HG03575 (cell line): Measurements from ENCODE around the gene ELFN2.

ENCODE experiments used
- ATAC-seq: cut with Tn5 transposase; IDR thresholded peaks from one replicate; pipeline ENCODE4 v1.9.1; 2021; ENCODE audit not compliant: unreplicated experiment, insufficient number of reproducible peaks, low FRiP score; ENCODE audit errors: extremely low read depth

Gene ELFN2

GRCh38 chr22:37394341-37394740 is 32.9 kb downstream of the ELFN2 start:
- ATAC-seq = no peak

GRCh38 chr22:37393746-37394145 is 33.5 kb downstream of the ELFN2 start:
- ATAC-seq = no peak

- no peak for ATAC-seq
These were observed 34.5 kb downstream of the ELFN2 start for GRCh38 chr22:37392721-37393328.

GRCh38 chr22:37391702-37392101 is 35.6 kb downstream of the ELFN2 start:
- no peak for ATAC-seq

- no peak for ATAC-seq
These were observed 37.2 kb downstream of the ELFN2 start for GRCh38 chr22:37390075-37390474.

GRCh38 chr22:37388538-37388937 is 38.7 kb downstream of the ELFN2 start:
- no peak for ATAC-seq

GRCh38 chr22:37387793-37388192 is 39.5 kb downstream of the ELFN2 start:
- ATAC-seq = no peak

- ATAC-seq = no peak
These were observed 40.8 kb downstream of the ELFN2 start for GRCh38 chr22:37386441-37386840.

GRCh38 chr22:37384691-37385090 is 42.6 kb downstream of the ELFN2 start:
- ATAC-seq = no peak

GRCh38 chr22:37383341-37383740 is 43.9 kb downstream of the ELFN2 start:
- no peak for ATAC-seq

- no peak for ATAC-seq
These were observed 45.8 kb downstream of the ELFN2 start for GRCh38 chr22:37381489-37381888.

GRCh38 chr22:37379722-37380121 is 47.6 kb downstream of the ELFN2 start:
- ATAC-seq = no peak

GRCh38 chr22:37379085-37379484 is 48.2 kb downstream of the ELFN2 start:
- no peak for ATAC-seq

GRCh38 chr22:37378642-37379058 is 48.6 kb downstream of the ELFN2 start:
- no peak for ATAC-seq

- no peak for ATAC-seq
These were observed 49.4 kb downstream of the ELFN2 start for GRCh38 chr22:37377927-37378326.

GRCh38 chr22:37377138-37377537 is 50.1 kb downstream of the ELFN2 start:
- ATAC-seq = no peak

GRCh38 chr22:37376643-37377042 is 50.6 kb downstream of the ELFN2 start:
- ATAC-seq = no peak

- ATAC-seq = no peak
These were observed 51.5 kb downstream of the ELFN2 start for GRCh38 chr22:37375801-37376200.

- ATAC-seq = no peak
These were observed 52.7 kb downstream of the ELFN2 start for GRCh38 chr22:37374571-37374970.

- no peak for ATAC-seq
These were observed 53.8 kb downstream of the ELFN2 start for GRCh38 chr22:37373451-37373850.

- ATAC-seq = no peak
These were observed 55.4 kb downstream of the ELFN2 start for GRCh38 chr22:37371911-37372310.
